C4-2B (cell line): ENCODE data around the gene FBXO17.

ENCODE experiments used
- CTCF ChIP-seq: fragments of 450-650 bp; conservative IDR thresholded peaks from 2 replicates; pipeline ENCODE4 v1.5.1; 2017; ENCODE audit warnings: mild to moderate bottlenecking
- ZFX ChIP-seq: fragments of 450-650 bp; IDR thresholded peaks from 2 replicates; pipeline ENCODE4 v1.6.1; 2017

GRCh38 chr19:38949580-38950367 lies 25.8 kb downstream of the FBXO17 start:
- TF ChIP-seq CTCF (no peak), ZFX (no peak)
